AG09319 (cell line): ENCODE data around the gene PARD3.

Experiments used
- DNase-seq: peaks from one replicate; pipeline ENCODE4 v3.0.0-alpha.2; 2010; ENCODE audit warnings: low read depth; ENCODE audit errors: extremely low read depth
- CTCF ChIP-seq: IDR thresholded peaks from 2 replicates; pipeline ENCODE4 v1.5.1; 2011; ENCODE audit warnings: low read depth, mild to moderate bottlenecking, inconsistent platforms, low read length, moderate library complexity

Gene PARD3

DNA sequence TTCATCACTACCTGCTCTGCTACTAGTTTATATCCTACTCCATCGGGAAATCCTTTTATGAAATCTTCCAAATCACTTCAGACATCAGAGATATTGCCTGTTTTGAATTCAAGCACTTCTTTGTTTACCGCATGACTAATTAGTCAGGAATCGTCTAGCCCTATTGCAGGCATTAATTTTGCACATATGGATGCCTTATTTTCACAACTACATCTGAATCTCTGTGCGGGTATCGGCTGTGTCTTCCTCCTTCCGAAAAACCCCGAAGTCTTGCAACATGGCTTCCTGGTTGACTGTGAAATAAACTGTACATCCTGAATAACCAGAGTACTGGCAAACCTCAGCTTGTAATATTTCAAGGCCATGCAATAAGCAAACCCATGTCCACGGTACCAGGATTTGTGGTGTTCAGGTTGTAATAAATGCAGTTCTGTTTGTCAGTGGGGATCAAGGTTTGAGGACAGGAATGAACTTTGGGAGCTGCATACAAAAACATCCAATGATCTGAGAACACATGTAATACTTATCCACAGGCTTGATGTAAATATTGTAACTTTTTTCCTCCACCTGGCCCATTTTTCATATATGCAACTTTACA, 642.1 kb downstream of the PARD3 start:
- no peak for TF ChIP-seq CTCF
- no peak for DNase-seq

GRCh38 chr10:34171957-34172527, 643.1 kb downstream of the PARD3 start:
- peak; percentile 73 for DNase-seq
- TF ChIP-seq CTCF, result no peak

DNA sequence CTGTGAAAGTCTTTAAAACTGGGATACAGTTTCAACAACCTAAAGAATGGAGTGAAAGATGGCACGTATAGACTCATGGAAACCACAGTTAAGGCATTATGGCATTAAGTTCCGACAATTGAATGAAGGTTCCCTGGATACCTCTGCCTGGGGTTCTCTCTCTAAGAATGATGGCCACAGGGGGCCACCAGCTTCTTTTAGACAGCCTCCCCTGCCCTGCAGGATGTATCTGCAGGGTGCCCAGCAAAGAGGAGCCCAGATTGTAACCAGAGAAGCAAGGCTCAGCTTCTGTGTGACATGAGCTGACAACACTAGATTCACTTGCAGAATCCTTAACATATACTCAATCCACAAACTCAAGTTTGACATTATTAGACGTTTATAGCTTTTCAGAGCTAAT, 645.4 kb downstream of the PARD3 start:
- TF ChIP-seq CTCF, result no peak
- DNase-seq, result no peak

DNA sequence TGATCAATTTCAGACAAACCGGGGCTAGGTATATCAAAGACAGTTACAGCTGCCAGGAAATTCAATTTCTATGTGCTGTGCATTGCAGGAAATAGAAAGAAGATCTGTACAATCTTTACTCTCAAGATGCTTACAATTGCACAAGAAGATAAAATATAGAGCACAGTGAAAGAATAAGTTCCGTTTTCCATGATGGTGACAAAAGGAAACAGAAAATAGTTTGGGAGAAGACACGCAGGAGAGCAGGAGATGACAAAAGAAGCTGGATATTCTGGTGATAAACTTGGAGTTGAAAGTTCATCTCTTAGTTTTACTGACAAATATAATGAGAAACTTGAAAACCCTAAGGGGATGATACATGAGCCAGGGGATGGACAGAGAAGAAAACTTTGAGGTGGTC, 646.0 kb downstream of the PARD3 start:
- no peak for TF ChIP-seq CTCF
- no peak for DNase-seq

- no peak for TF ChIP-seq CTCF
- DNase-seq, result no peak
Observed at GRCh38 chr10:34168439-34168838, 646.7 kb downstream of the PARD3 start.

- no peak for TF ChIP-seq CTCF
- no peak for DNase-seq
Observed at GRCh38 chr10:34166823-34167222, 648.3 kb downstream of the PARD3 start.

DNA sequence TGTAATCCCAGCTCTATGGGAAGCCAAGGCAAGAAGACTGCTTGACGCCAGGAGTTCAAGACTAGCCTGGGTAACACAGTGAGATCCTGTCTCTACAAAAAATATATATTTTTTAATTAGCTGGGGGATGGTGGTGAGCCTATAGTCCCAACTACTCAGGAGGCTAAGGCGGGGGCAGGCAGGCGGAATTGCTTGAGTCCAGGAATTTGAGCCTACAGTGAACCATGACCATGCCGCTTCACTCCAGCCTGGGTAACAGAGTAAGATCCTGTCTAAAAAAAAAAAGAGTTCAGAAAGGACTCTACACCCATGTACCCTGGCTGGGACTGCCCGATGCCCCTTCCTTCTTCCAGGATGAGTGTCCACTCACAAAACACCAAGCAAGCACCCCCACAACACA, 648.7 kb downstream of the PARD3 start:
- DNase-seq, result no peak
- no peak for TF ChIP-seq CTCF
